ENCODE data around the gene GNAI3. TPM values are rescaled to one million over a fixed set of nuclear protein-coding genes. Genes with fewer than 3 reads are reported as not detected.
A peak's percentile ranks its signal among the peaks of the same experiment; 100 is the strongest.

GNAI3 gene
- total and polyA plus RNA-seq, 11 donors: 1.5 to 5.4 (median 2.5) TPM

DNA sequence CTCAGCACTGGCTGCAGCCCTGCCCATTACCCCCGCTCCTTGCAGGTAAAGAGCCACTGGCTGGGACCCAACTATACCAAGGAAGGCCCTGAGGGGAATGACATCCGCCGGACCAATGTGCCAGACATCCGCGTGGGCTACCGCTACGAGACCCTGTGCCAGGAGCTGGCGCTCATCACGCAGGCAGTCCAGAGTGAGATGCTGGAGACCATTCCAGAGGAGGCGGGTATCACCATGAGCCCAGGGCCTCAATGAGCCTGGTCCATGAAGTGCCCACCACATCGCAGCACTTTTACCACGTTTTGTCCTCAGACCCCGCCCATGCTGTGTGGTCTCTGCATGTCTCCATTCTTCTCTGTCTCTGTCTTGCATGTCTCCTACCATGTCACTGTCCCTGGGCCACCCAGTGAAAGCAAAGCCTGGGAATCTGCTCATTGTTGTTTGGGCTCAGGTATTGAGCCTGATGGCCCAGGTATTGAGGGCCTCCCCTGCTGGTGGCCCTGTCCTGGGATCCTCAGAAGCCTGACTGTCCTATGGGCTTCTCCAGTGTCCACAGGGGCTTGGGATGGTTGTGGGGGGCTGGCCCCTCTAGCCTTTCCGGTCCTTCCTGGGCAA, 82.6 kb downstream of the GNAI3 start:
- 94 to 100% (median 96%) methylated on average over 3 to 14 of the region's 14 CpGs for WGBS, 4 donors
- Histone ChIP-seq H3K4me3 (no peak overlapping the region), H3K4me1 (peaks cover 0 to 14% (median 3%) of the 10 kb centered on the region in 12 donors), H3K9me3 (no peaks in the 10 kb centered on the region), H3K27ac (no peak overlapping the region), H3K27me3 (no peaks in the 10 kb centered on the region), H3K36me3 (peaks cover 0 to 60% (median 42%) of the 10 kb centered on the region in 9 donors)
- intact Hi-C loops (cut with DNase I): loop anchor here in 2 of 10 donors (5.0 kb wide), 1 partner anchor 84 kb away; the partner anchor contains the start of gene GNAI3 (in 2 of the 2)
- TF ChIP-seq, protein P1, sequence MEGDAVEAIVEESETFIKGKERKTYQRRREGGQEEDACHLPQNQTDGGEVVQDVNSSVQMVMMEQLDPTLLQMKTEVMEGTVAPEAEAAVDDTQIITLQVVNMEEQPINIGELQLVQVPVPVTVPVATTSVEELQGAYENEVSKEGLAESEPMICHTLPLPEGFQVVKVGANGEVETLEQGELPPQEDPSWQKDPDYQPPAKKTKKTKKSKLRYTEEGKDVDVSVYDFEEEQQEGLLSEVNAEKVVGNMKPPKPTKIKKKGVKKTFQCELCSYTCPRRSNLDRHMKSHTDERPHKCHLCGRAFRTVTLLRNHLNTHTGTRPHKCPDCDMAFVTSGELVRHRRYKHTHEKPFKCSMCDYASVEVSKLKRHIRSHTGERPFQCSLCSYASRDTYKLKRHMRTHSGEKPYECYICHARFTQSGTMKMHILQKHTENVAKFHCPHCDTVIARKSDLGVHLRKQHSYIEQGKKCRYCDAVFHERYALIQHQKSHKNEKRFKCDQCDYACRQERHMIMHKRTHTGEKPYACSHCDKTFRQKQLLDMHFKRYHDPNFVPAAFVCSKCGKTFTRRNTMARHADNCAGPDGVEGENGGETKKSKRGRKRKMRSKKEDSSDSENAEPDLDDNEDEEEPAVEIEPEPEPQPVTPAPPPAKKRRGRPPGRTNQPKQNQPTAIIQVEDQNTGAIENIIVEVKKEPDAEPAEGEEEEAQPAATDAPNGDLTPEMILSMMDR (IDR thresholded peaks at IDR 0.05): no peak
- ATAC-seq (no peak), DNase-seq (no peak)

DNA sequence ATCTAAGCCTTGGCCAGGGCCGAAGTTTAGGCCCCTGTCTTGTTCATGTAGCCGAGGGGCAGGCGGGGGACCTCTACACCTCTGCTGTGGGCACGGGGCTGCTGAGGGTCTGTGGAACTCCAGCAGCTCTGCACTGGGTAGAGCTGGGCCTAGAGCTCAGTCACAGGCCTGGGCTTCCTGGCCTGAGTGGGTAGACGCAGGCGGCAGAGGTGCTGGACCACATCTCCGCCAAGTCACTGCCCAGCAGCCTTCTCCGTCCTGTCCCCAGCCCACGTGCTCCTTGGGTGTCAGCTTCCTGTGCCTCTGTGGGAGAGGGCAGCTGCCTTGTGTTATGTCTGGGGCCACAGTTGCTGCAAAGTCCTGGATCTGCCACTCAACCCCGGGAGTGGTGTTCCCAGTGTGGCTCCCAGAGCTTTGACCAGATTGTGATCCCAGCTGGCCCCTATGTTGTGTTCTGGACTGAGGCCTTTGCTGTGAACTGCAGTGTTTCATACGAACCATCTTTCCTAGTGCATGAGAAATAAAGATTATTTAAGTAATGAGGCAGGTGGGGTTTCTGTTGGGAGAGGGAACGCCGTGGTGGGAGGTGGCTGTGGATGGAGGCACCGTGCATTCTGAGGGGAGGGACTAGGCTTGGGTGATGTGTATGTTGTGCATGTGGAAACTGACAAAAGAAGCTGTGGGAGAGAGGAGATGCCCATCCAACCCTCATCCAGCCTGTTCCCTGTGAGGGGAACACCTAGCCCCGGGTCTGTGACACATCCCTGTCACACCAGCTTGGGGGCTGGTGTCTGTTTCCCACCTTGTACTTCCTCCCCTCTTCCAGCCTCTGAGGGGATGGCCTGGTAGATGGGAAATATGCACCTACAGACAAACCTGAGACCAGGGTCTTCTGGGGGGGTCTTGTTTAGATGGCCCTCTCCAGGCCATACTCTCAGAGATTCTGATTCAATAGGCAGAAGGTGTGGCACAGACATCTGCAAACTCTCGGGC, 83.4 kb downstream of the GNAI3 start:
- Histone ChIP-seq H3K36me3 (peaks cover 0 to 52% (median 39%) of the 10 kb centered on the region in 9 donors), H3K4me3 (no peak overlapping the region), H3K27ac (no peak overlapping the region), H3K4me1 (peaks cover 0 to 22% (median 7%) of the 10 kb centered on the region in 12 donors), H3K27me3 (no peaks in the 10 kb centered on the region), H3K9me3 (no peaks in the 10 kb centered on the region)
- no peak for DNase-seq
- WGBS, 4 donors: 82 to 89% (median 86%) methylated on average over 11 to 16 of the region's 16 CpGs
- intact Hi-C loops (cut with DNase I): loop anchor here in 2 of 10 donors (5.0 kb wide), 1 partner anchor 85 kb away; the partner anchor contains the start of gene GNAI3 (in 2 of the 2)
- no peak for ATAC-seq
- no peak for TF ChIP-seq POLR2A (IDR thresholded peaks at IDR 0.05)
- TF ChIP-seq, protein P1 (IDR thresholded peaks at IDR 0.05): no peak

DNA sequence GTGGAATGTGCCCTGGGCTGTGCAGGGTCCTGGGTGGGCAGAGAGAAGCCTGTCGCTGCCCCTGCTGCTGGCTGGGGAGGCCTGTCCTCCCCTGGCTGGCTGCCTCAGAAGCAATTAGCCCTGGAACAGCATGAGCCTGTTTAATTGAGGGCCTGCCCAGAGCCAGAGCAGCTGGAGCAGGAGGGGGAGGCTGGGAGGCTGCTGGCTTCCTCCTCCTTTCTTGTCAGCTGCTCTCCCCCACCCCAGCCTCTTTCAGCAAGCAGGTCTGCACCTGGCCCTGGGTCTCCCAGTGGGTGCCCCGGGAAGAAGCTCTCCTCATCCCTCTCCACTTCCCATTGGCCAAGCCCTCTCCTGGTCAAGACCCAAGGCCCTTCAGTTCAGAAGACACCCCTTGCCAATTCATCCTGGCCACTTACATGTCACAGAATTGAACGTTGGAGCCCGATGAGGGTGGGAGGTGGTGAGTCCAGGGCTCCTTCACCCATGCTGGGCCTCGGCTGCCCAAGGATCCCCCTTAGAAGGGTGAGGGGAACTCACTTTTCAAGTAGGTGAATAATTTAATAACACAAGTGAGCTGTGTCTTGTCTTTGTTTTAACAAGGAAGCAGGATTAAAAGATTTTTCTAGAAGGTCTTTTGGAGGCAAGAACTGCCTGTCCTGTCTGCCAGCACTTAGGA, 84.4 kb downstream of the GNAI3 start:
- H3K27me3 ChIP-seq: no peaks in the 10 kb centered on the region

More for the DNA sequence above, 84.4 kb downstream of the GNAI3 start:
- DNase-seq: no peak
- no peaks in the 10 kb centered on the region for H3K9me3 ChIP-seq
- no peak overlapping the region for H3K27ac ChIP-seq
- ATAC-seq: peak in 2 of 4 donors; percentile 21 to 35
- H3K4me3 ChIP-seq: no peak overlapping the region
- TF ChIP-seq POLR2A (IDR thresholded peaks at IDR 0.05): no peak
- TF ChIP-seq, protein P1 (IDR thresholded peaks at IDR 0.05): no peak
- intact Hi-C loops (cut with DNase I): loop anchor here in 2 of 10 donors (5.0 kb wide), 1 partner anchor 86 kb away; the partner anchor contains the start of gene GNAI3 (in 2 of the 2)
- H3K36me3 ChIP-seq: peaks cover 0 to 42% (median 29%) of the 10 kb centered on the region in 9 donors
- WGBS, 4 donors: 61 to 70% (median 66%) methylated on average over 5 of the region's 5 CpGs
- peaks cover 0 to 24% (median 7%) of the 10 kb centered on the region in 12 donors for H3K4me1 ChIP-seq

Data from heart left ventricle (tissue), 16 donors.